Keratinocyte (primary cell): ENCODE measurements around the gene EFHD1.

Experiments
- CTCF ChIP-seq, 3 experiments: IDR thresholded peaks in 1 of 3; conservative IDR thresholded peaks in 1 of 3; optimal IDR thresholded peaks in 1 of 3; 2 replicates in 2 of 3; 3 replicates in 1 of 3; pipeline versions ENCODE3 to v1.5.1; 2011; ENCODE audit warnings: low read length in 3 of 3, mild to moderate bottlenecking in 3 of 3, moderate library complexity in 2 of 3, control low read depth in 1 of 3, inconsistent platforms in 1 of 3; ENCODE audit not compliant: insufficient read depth in 2 of 3; ENCODE audit errors: extremely low read depth in 1 of 3
- EZH2 ChIP-seq: IDR thresholded peaks from one replicate; pipeline ENCODE4 v1.6.1; 2012; ENCODE audit warnings: inconsistent platforms, mild to moderate bottlenecking, low read length, moderate library complexity

- TF ChIP-seq CTCF (optimal IDR thresholded peaks at IDR 0.05 in 1 of 3, IDR thresholded peaks at IDR 0.05 in 1 of 3, conservative IDR thresholded peaks at IDR 0.05 in 1 of 3; ENCODE audit: extremely low read depth in 1 of 3, insufficient read depth in 2 of 3, low read length in 3 of 3): no peak
- no peak for TF ChIP-seq EZH2
Observed at GRCh38 chr2:232700154-232700553, 66.8 kb downstream of the EFHD1 start.
